Measurements from ENCODE around the gene HOXB6.

The HOXB6 gene

DNA sequence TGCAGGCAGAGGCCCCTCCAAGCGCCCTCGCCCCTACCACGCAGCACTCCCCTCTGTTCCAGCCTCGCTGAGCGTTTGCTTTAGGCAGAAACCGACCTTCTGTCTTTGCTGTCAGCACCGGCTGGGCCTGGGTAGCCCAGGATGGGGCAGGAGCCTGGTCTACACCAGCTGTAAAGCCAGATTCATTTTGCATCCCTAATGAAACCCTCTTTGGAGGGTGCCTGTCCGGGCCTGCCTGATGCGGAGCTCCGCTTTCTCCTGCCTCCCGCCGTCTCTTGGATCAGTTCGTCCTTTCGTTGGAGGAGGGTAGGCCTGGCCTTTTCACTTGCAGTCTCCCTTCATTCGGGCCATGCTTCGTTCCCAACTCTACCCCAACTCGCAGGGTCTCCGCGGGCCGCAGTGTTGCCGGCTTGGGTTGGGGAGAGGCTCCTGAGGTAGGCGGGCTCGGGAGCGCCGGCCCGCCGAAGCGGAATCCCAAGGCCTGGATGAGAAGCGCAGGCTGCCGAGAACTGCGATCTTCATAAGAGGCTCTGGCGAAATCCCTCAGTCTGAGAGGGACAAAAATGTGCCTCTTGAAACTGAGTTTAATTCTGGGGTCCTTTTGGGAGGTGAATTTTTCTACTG lies 15.2 kb upstream of the HOXB6 start:
- Mint-ChIP-seq H3K27ac (no peak overlapping the region), H3K9me3 (no peaks in the 10 kb centered on the region), H3K4me3 (peak overlapping the region; percentile 17), H3K4me1 (ENCODE audit: low read depth) (peaks cover 30% of the 10 kb centered on the region), H3K36me3 (ENCODE audit: low read depth) (no peaks in the 10 kb centered on the region), H3K27me3 (peaks cover 90% of the 10 kb centered on the region)

DNA sequence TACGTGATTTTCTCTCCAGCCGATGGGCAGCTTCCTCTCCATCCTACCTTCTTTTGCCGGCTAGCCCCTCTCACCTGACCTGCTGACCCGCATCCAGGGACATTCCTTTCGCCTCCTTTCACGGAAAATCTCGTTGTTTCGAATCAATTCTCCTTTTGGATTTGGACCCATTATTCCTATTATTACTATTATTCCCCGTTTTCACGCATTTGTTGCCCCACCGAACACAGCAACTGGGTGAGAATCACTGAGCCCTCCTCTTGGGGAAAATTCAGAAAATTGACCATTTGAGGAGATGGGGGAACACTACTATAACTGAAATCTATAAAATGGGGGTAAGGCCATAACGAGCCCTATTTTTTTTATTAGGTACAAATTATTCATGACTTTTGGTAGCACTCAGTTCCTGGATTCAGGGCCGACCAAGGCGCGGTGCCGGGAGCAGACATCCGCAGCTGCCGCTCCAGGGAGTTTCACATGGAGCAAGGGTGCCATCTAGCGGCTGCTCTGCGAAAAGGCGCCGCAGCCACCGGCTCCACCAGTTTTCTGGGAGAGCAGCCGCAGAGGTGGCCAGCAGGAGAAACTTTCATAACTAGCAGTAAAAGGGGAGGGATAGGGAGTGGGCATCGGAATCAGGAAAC lies 13.6 kb upstream of the HOXB6 start:
- no peaks in the 10 kb centered on the region for H3K36me3 Mint-ChIP-seq (ENCODE audit: low read depth)
- H3K4me1 Mint-ChIP-seq (ENCODE audit: low read depth) = peaks cover 44% of the 10 kb centered on the region
- H3K9me3 Mint-ChIP-seq = no peaks in the 10 kb centered on the region
- peak overlapping the region; percentile 55 for H3K4me3 Mint-ChIP-seq
- no peak overlapping the region for H3K27ac Mint-ChIP-seq
- H3K27me3 Mint-ChIP-seq = peaks cover 92% of the 10 kb centered on the region

- Mint-ChIP-seq H3K36me3 (ENCODE audit: low read depth) (no peaks in the 10 kb centered on the region), H3K4me1 (ENCODE audit: low read depth) (peaks cover 49% of the 10 kb centered on the region), H3K4me3 (no peak overlapping the region), H3K27ac (no peak overlapping the region), H3K9me3 (no peaks in the 10 kb centered on the region), H3K27me3 (peaks cover 91% of the 10 kb centered on the region)
Observed at GRCh38 chr17:48617471-48618255, 12.9 kb upstream of the HOXB6 start.

GRCh38 chr17:48616717-48617470 lies 12.1 kb upstream of the HOXB6 start:
- Mint-ChIP-seq H3K4me1 (ENCODE audit: low read depth) (peaks cover 55% of the 10 kb centered on the region), H3K27me3 (peaks cover 88% of the 10 kb centered on the region), H3K27ac (no peak overlapping the region), H3K36me3 (ENCODE audit: low read depth) (no peaks in the 10 kb centered on the region), H3K4me3 (peak overlapping the region; percentile 9), H3K9me3 (no peaks in the 10 kb centered on the region)

DNA sequence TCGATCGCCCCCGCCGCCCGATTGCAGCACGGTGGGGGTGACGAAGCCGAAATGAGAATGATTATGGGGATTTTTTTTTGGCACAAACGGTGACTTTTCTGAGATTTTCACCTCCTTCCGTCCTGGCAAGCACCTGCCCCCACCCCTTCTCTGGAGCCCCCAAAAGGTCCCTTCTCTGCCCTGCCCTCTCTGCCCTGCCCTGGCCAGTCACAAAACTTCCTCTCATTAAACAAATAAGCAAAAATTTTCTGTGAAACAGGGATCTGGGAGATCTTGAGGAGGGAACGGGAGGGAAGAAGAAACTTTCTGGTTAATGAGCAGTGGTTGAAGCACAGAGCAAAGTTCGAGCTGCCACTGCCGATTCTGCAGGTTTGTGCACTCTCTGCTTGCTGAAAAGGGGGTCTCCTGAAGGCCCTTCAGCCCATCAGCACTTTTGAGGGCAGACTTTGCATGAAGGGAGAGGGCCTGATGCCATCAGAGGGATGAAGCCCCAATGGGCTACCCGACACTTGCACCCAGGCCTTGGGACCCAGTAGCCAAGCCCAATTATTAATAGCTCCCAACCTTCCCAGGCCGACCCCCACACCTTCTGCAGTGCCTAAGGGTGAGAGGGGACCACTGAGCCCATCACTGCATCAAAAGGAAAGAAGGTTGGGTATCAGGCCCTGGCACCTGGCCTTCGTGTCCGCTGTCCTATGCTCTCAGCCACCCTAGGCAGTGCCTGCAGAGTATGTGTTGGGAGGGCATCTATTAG lies 11.4 kb upstream of the HOXB6 start:
- Mint-ChIP-seq H3K36me3 (ENCODE audit: low read depth) (no peaks in the 10 kb centered on the region), H3K27ac (no peak overlapping the region), H3K4me1 (ENCODE audit: low read depth) (peaks cover 63% of the 10 kb centered on the region), H3K27me3 (peaks cover 88% of the 10 kb centered on the region), H3K9me3 (no peaks in the 10 kb centered on the region), H3K4me3 (no peak overlapping the region)

DNA sequence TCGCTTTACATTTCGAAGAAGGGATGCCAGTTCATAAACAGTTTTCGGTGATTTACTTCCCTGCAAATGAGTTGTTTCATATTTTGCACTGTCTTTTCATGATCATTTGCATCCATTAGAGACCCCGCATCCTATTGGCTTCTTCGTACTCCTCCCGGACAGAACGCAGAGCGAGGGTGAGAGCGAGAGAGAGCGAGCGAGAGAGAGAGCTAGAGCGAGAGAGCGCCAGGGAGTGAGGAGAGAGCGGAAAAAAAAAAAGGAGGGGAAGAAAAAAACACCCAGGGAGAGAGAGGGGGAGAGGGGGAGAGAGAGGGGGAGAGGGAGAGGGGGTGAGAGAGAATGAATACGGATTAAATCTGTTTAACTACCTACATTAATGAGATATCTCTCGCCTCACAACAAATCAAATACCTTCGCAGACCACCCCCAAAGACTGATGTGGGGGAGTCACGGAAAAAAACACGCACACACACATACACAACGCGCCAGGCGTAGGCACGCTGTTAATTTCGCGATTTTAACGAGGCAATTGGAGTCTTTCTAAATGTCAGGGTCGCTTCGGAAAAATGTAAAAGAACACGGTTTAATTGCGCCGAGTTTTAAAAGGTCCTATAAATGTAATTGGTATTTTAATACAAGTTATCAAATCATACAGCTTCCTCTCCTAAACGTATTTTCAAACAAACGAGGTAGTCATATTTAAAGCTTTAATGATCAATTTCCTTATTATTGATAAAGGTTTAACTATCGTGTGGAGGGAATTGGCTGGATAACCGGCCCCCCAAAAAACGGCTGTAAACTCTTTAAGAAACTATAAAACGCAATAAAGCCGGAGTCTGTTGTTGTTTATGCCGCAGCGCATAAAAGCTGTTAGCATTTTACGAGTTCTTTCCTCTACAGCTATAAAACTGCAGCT lies 10.5 kb upstream of the HOXB6 start, which contains the start of gene HOXB8:
TSS of gene HOXB8 (minus strand) at position 246 of the 916 bp plus-strand sequence. CDS start 588 bp downstream, outside the sequence.
- no peaks in the 10 kb centered on the region for H3K9me3 Mint-ChIP-seq
- H3K36me3 Mint-ChIP-seq (ENCODE audit: low read depth) = no peaks in the 10 kb centered on the region
- peaks cover 69% of the 10 kb centered on the region for H3K4me1 Mint-ChIP-seq (ENCODE audit: low read depth)
- peaks cover 86% of the 10 kb centered on the region for H3K27me3 Mint-ChIP-seq
- peak within 1 kb of the TSS; percentile 54 for H3K4me3 Mint-ChIP-seq
- H3K27ac Mint-ChIP-seq = peak within 1 kb of the TSS; percentile 67

DNA sequence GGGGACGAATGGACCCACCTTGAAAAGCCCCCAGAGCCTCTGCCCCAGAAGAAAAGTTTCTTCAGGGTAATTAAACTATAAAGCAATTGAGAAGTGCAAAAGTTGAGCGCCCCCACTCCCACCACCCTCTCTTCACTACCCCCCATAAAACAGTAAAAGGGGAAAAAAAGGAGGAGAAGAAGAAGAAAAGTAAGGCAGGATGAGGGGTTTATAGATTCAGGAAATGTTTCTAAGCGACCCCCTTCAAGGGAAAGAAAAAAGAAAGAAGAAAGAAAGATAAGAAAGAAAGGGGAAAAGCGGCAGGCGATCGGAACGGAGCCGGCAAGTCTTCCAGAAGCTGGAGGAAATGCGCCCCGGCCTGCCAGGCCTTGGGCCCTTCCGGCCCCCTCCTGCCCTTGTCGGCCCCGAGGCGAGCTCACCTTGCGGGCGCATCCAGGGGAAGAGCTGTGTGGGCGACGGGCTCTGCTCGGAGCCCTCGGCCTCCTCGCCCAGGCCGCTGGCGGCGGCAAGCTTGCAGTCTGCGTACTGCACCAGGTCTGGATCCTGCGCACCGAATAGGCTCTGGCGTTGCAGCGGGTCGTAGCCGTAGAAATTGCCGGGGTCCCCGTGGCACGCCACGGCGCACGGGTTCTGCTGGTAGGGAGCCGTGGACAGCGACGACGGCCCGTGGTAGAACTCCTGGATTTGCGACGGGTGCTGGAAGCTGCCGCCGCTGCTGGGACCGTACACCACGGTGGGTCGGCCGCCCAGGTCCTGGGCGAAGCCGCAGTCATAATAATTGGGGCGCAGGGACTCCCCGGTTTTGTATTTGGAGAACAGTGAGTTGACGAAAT lies 9.3 kb upstream of the HOXB6 start:
- H3K27ac Mint-ChIP-seq = no peak overlapping the region
- peaks cover 64% of the 10 kb centered on the region for H3K4me1 Mint-ChIP-seq (ENCODE audit: low read depth)
- peaks cover 81% of the 10 kb centered on the region for H3K27me3 Mint-ChIP-seq
- no peaks in the 10 kb centered on the region for H3K36me3 Mint-ChIP-seq (ENCODE audit: low read depth)
- H3K4me3 Mint-ChIP-seq = peak overlapping the region; percentile 54
- no peaks in the 10 kb centered on the region for H3K9me3 Mint-ChIP-seq

GRCh38 chr17:48612854-48613691 lies 8.3 kb upstream of the HOXB6 start:
- Mint-ChIP-seq H3K27ac (no peak overlapping the region), H3K4me1 (ENCODE audit: low read depth) (peaks cover 54% of the 10 kb centered on the region), H3K27me3 (peaks cover 79% of the 10 kb centered on the region), H3K9me3 (no peaks in the 10 kb centered on the region), H3K4me3 (peak overlapping the region; percentile 81), H3K36me3 (ENCODE audit: low read depth) (no peaks in the 10 kb centered on the region)

DNA sequence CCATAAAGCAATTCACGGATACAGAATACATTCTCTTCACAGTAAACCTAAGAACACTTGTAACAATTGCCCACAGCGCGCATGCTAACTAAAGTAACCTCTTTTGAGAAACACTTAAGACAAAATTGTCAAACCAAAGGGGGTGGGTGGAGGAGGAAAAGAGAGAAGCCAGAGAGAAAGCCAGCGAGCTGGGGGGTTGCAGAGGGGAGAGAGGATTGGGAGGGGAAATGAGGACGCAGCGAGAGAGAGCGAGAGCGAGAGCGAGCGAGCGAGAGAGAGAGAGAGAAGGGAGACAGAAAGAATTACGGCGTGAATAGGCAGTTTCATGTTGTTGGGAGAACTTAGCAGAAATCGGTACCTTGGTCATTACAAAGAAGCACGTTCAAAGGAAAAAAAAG lies 7.7 kb upstream of the HOXB6 start:
- H3K27me3 Mint-ChIP-seq = peaks cover 79% of the 10 kb centered on the region
- H3K36me3 Mint-ChIP-seq (ENCODE audit: low read depth) = no peaks in the 10 kb centered on the region
- peaks cover 53% of the 10 kb centered on the region for H3K4me1 Mint-ChIP-seq (ENCODE audit: low read depth)
- H3K9me3 Mint-ChIP-seq = no peaks in the 10 kb centered on the region
- H3K27ac Mint-ChIP-seq = no peak overlapping the region
- H3K4me3 Mint-ChIP-seq = peak overlapping the region; percentile 75

DNA sequence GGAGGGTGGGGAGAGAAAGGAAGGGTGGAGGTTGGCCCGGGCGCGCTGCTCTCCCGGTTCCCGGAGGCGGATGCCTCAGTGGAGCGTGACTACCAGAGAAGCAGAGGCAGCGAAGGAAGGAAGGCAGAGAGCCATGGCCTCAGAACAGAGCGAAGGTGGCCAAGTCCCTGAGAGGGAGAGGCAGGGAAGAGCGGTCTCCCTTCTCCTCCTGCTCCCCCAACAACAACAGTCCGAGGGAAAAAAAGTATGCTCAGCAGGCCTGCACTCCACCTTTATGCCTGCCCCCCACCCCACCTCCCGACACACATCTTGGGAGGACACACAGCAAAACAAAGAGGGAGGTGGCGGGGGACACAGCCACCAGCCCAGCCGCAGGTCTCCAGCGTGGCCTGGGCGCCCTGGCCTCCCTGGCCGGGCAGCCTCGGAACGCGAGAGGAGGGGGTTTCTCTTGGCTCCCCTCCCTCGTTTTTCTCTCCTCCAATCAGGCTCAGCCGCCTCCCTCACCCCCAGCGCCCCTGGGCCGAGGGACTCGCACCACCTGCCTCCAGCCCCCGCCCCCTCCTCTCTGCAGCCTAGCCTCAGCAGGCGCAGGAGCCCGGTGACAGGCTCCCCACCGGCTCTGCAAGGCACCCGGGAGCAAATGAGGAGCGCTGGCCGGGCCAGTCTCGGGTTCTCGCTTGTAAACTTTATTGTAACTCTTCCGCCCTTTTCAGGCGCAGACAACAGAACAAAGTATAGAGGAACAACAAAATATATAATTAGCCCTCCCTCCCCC lies 7.1 kb upstream of the HOXB6 start:
- no peak overlapping the region for H3K27ac Mint-ChIP-seq
- no peaks in the 10 kb centered on the region for H3K9me3 Mint-ChIP-seq
- peaks cover 79% of the 10 kb centered on the region for H3K27me3 Mint-ChIP-seq
- H3K4me3 Mint-ChIP-seq = peak overlapping the region; percentile 91
- peaks cover 48% of the 10 kb centered on the region for H3K4me1 Mint-ChIP-seq (ENCODE audit: low read depth)
- H3K36me3 Mint-ChIP-seq (ENCODE audit: low read depth) = no peaks in the 10 kb centered on the region

- Mint-ChIP-seq H3K27ac (peak overlapping the region; percentile 89), H3K27me3 (peaks cover 79% of the 10 kb centered on the region), H3K9me3 (no peaks in the 10 kb centered on the region), H3K4me1 (ENCODE audit: low read depth) (peaks cover 45% of the 10 kb centered on the region), H3K4me3 (peak overlapping the region; percentile 91), H3K36me3 (ENCODE audit: low read depth) (no peaks in the 10 kb centered on the region)
Observed at GRCh38 chr17:48611213-48611612, 6.4 kb upstream of the HOXB6 start.
